ENCODE data around the gene TUT4.
"Not testable (repeated sequence)": the region's sequence is repeated elsewhere in the genome, so short reads cannot be mapped to it uniquely, and the experiment has no call there.

TUT4 gene

GRCh38 chr1:52552505-52553361, at the start of gene TUT4:
Gene TUT4 (minus strand): TSS chr1:52553092. CDS start chr1:52526280, 26,812 bp downstream.
- ATAC-seq: peak; percentile 55 to 59

GRCh38 chr1:52601991-52602855, 49.3 kb upstream of the TUT4 start, which contains the start of gene GPX7:
Gene GPX7 (plus strand): TSS chr1:52602371. CDS start chr1:52602410, 39 bp downstream.
- ATAC-seq: peak; percentile 53 to 67

GRCh38 chr1:52601519-52601918, 48.6 kb upstream of the TUT4 start:
- ATAC-seq: no peak

- ATAC-seq: no peak
These were observed 47.8 kb upstream of the TUT4 start for GRCh38 chr1:52600533-52601179.

- ATAC-seq: no peak
These were observed 46.3 kb upstream of the TUT4 start for GRCh38 chr1:52599236-52599635.

- ATAC-seq: no peak
These were observed 45.8 kb upstream of the TUT4 start for GRCh38 chr1:52598729-52599128.

GRCh38 chr1:52597912-52598311, 45.0 kb upstream of the TUT4 start:
- no peak for ATAC-seq

- no peak for ATAC-seq
These were observed 42.2 kb upstream of the TUT4 start for GRCh38 chr1:52595061-52595460.

GRCh38 chr1:52593495-52593894, 40.6 kb upstream of the TUT4 start:
- no peak for ATAC-seq

- no peak for ATAC-seq
These were observed 39.9 kb upstream of the TUT4 start for GRCh38 chr1:52592637-52593323.

GRCh38 chr1:52590266-52590665, 37.4 kb upstream of the TUT4 start:
- no peak for ATAC-seq

GRCh38 chr1:52588535-52588934, 35.6 kb upstream of the TUT4 start:
- ATAC-seq: no peak

- no peak for ATAC-seq
These were observed 35.1 kb upstream of the TUT4 start for GRCh38 chr1:52588027-52588426.

- ATAC-seq: no peak
These were observed 32.6 kb upstream of the TUT4 start for GRCh38 chr1:52585474-52585873.

- no peak for ATAC-seq
These were observed 29.3 kb upstream of the TUT4 start for GRCh38 chr1:52582116-52582696.

- no peak for ATAC-seq
These were observed 27.4 kb upstream of the TUT4 start for GRCh38 chr1:52580283-52580682.

- ATAC-seq: no peak
These were observed 26.5 kb upstream of the TUT4 start for GRCh38 chr1:52579415-52579814.

GRCh38 chr1:52578066-52578465, 25.2 kb upstream of the TUT4 start:
- ATAC-seq: not testable (repeated sequence)

GRCh38 chr1:52576074-52576473, 23.2 kb upstream of the TUT4 start:
- no peak for ATAC-seq

GRCh38 chr1:52574594-52574993, 21.7 kb upstream of the TUT4 start:
- ATAC-seq: no peak

- no peak for ATAC-seq
These were observed 19.5 kb upstream of the TUT4 start for GRCh38 chr1:52572387-52572786.

- ATAC-seq: no peak
These were observed 18.9 kb upstream of the TUT4 start for GRCh38 chr1:52571783-52572182.

All from activated CD4-positive, CD25-positive, alpha-beta regulatory T cell treated with anti-CD3 and anti-CD28 coated beads, Interleukin-2, amount 50 U/mL, for 24 hours (primary cell).